BLaER1 treated with 17β-estradiol and CSF1 and Interleukin-3, amounts not matched to agents 10 nM and 100 nM (cell line): ENCODE results near the gene GRID1.

ENCODE experiments used
- H3K27ac ChIP-seq, 11 experiments: shearing (Covaris generic); formaldehyde crosslinking; 2 replicates each; pipeline ENCODE4 v1.8.1; 2022
- H3K27me3 ChIP-seq, 11 experiments: shearing (Covaris generic); formaldehyde crosslinking; 2 replicates each; pipeline ENCODE4 v1.8.1; 2022
- H3K36me3 ChIP-seq, 11 experiments: shearing (Covaris generic); formaldehyde crosslinking; 2 replicates each; pipeline ENCODE4 v1.8.1; 2022
- H3K4me1 ChIP-seq, 10 experiments: shearing (Covaris generic); formaldehyde crosslinking; 2 replicates each; pipeline ENCODE4 v1.8.1; 2022
- H3K4me2 ChIP-seq, 11 experiments: shearing (Covaris generic); formaldehyde crosslinking; 2 replicates each; pipeline ENCODE4 v1.8.1; 2022
- H3K4me3 ChIP-seq, 10 experiments: shearing (Covaris generic); formaldehyde crosslinking; 2 replicates each; pipeline ENCODE4 v1.8.1; 2022
- H3K9ac ChIP-seq, 11 experiments: shearing (Covaris generic); formaldehyde crosslinking; 2 replicates each; pipeline ENCODE4 v1.8.1; 2022
- H3K9me3 ChIP-seq, 11 experiments: shearing (Covaris generic); formaldehyde crosslinking; replicated peaks in 1 of 11; 2 replicates each; pipeline ENCODE4 v1.8.1; 2022
- H4K20me1 ChIP-seq, 11 experiments: shearing (Covaris generic); formaldehyde crosslinking; 2 replicates each; pipeline ENCODE4 v1.8.1; 2022
- Cebpa-rat ChIP-seq, 11 experiments: shearing (Covaris generic); IDR thresholded peaks; 2 replicates each; pipeline ENCODE4 v1.8.1; 2022

Gene GRID1

DNA sequence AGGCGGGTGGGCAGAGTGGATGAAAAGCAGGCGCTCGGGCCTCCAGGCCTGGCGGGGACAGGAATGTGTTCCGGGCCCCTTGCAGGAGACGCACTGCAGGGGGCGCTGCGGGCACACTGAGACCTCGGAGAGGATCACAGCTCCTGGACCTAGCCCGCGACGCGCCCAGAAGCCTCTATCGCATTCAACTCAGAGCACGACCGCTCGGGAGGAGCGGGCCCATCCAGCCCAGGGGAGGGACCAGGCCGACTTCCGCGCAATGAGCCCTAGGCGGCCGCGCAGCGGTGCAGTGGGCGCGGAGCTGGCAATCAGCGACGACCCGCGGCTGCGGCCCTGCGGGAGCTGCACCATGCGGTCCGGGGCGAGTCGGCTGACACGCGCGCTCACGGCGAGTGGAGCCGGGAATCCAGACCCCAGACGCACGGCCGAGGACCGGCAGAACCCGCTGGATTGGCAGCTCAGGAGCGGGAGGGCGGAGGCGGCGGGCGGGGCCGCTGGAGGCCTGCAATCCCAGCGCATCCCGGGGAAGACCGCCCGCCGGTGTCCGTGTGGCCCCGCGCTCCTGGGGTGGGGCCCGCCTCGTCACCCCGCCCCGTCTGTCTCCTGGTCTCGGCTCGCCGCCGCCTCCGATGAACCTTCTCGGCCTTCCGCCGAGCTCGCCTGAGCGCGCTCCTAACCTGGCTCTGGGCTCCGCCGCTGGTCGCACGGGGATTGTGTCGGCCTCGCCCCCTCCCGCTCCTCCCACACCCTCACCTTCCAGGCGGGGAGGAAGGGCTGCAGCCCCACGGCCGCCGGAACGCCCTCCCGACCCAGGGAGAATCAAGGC is 33.5 kb upstream of the GRID1 start:
- Histone ChIP-seq H3K27ac (peak overlapping the region; percentile 34 to 87 (median 78); a peak in 21 of 22 replicates), H3K4me3 (peak overlapping the region; percentile 61 to 86 (median 72)), H3K9me3 (peaks cover 0 to 6% (median 0%) of the 10 kb centered on the region in 11 experiments; a peak in 9 of 22 replicates), H3K36me3 (no peaks in the 10 kb centered on the region), H3K4me2 (peak overlapping the region; percentile 95 to 100 (median 98)), H3K27me3 (peaks cover 0 to 24% (median 0%) of the 10 kb centered on the region in 11 experiments; a peak in 6 of 22 replicates), H3K4me1 (peaks cover 10 to 46% (median 34%) of the 10 kb centered on the region in 10 experiments; a peak in 19 of 20 replicates), H4K20me1 (no peaks in the 10 kb centered on the region), H3K9ac (peak overlapping the region; percentile 73 to 88 (median 83))
- no peak for TF ChIP-seq Cebpa-rat (IDR thresholded peaks at IDR 0.05)

DNA sequence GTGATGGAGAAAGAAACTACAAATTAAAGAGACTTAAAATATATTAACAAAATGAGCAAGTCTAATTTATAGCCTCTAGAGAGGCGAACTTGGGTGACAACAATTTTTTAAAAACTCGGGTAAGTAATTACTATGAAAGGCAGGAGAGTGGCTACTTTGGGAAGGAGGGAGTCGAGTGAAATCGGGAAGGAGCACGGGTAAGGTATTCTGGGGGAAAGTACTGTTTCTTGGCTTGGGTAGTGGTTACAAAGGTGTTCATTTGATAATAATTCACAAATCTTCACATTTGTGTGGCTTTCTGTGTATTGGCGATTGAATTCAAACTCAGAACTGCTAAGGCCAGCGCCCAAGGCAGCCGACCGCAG is 32.9 kb upstream of the GRID1 start:
- Histone ChIP-seq H3K4me1 (peaks cover 10 to 46% (median 34%) of the 10 kb centered on the region in 10 experiments; a peak in 19 of 20 replicates), H3K27ac (peak overlapping the region in 6 of 11 experiments; percentile 5 to 87 (median 78); a peak in 7 of 22 replicates)

DNA sequence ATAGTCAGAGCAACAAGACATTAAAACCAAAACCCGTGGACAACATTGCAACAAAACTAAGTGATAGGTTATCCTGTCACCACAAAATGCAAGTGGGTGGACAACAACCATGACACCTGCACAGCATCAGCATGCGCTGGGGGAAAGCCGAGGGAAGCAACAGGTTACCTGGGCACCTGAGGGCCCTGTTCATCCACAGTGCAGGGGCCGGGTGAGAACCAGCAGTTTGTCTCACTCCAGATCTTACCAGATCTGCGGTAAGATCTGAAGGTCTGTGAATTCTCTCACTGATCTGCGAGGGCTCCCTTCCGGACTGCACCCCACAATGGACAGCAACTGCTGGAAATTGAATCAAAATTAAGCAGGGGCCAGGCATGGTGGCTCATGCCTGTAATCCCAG is 30.5 kb upstream of the GRID1 start:
- no peak for TF ChIP-seq Cebpa-rat (IDR thresholded peaks at IDR 0.05)
- peaks cover 0 to 13% (median 0%) of the 10 kb centered on the region in 11 experiments; a peak in 6 of 22 replicates for H3K27me3 ChIP-seq
- H3K4me1 ChIP-seq: peaks cover 8 to 46% (median 35%) of the 10 kb centered on the region in 10 experiments; a peak in 19 of 20 replicates
- H4K20me1 ChIP-seq: no peaks in the 10 kb centered on the region
- H3K27ac ChIP-seq: no peak overlapping the region
- H3K36me3 ChIP-seq: no peaks in the 10 kb centered on the region
- H3K9me3 ChIP-seq: no peaks in the 10 kb centered on the region
- no peak overlapping the region for H3K9ac ChIP-seq
- H3K4me3 ChIP-seq: no peak overlapping the region
- H3K4me2 ChIP-seq: no peak overlapping the region

More for the DNA sequence above, 32.9 kb upstream of the GRID1 start:
- H3K36me3 ChIP-seq: no peaks in the 10 kb centered on the region
- peak overlapping the region in 10 of 11 experiments; percentile 26 to 88 (median 83); a peak in 14 of 22 replicates for H3K9ac ChIP-seq
- no peaks in the 10 kb centered on the region; a peak in 1 of 22 replicates for H3K9me3 ChIP-seq
- H3K4me2 ChIP-seq: peak overlapping the region; percentile 36 to 100 (median 96); a peak in 20 of 22 replicates
- H3K4me3 ChIP-seq: peak overlapping the region in 5 of 10 experiments; percentile 68 to 86 (median 74); a peak in 6 of 20 replicates
- H4K20me1 ChIP-seq: no peaks in the 10 kb centered on the region
- H3K27me3 ChIP-seq: peaks cover 0 to 24% (median 0%) of the 10 kb centered on the region in 11 experiments; a peak in 6 of 22 replicates
- TF ChIP-seq Cebpa-rat (IDR thresholded peaks at IDR 0.05): no peak

DNA sequence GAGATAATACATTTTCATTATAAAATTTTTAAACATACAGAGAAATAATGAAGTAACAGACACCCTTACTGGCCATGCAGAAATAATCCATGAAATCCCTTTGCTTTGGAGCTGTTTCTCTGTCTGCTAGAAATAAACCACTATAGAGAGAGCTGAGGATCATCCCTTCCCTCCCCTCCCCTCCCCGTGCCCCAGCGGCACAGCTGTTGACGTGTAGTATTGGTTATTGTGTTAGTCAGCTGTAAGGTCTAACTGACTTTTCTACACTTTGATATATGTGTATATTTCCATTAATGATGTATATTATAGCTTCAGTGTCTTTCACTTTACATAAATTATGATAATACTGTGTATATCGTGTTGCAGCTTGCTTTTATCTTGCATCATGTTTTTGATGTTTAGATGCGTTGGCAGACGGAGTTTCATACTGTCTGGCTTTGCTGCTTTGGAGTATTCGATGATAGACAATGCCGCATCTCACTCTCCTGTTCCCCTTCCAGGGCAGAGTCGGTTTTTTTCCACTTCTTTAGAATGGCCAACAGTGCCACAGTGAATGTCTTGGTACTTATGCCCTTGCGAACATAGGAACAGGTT is 27.4 kb upstream of the GRID1 start:
- H3K27ac ChIP-seq: no peak overlapping the region
- TF ChIP-seq Cebpa-rat (IDR thresholded peaks at IDR 0.05): no peak
- no peaks in the 10 kb centered on the region for H4K20me1 ChIP-seq
- no peaks in the 10 kb centered on the region for H3K27me3 ChIP-seq
- H3K4me3 ChIP-seq: no peak overlapping the region
- H3K4me2 ChIP-seq: peak overlapping the region in 2 of 11 experiments; percentile 2 to 66; a peak in 1 of 22 replicates
- no peak overlapping the region for H3K9ac ChIP-seq
- no peaks in the 10 kb centered on the region for H3K36me3 ChIP-seq
- H3K4me1 ChIP-seq: peaks cover 0 to 37% (median 26%) of the 10 kb centered on the region in 10 experiments; a peak in 15 of 20 replicates
- peaks cover 0 to 8% (median 0%) of the 10 kb centered on the region in 11 experiments; a peak in 2 of 22 replicates for H3K9me3 ChIP-seq

- Histone ChIP-seq H3K4me2 (peak overlapping the region in 7 of 11 experiments; percentile 45 to 80 (median 54); a peak in 8 of 22 replicates), H3K27me3 (no peaks in the 10 kb centered on the region), H3K9me3 (peaks cover 0 to 8% (median 0%) of the 10 kb centered on the region in 11 experiments; a peak in 2 of 22 replicates), H3K27ac (no peak overlapping the region), H3K9ac (no peak overlapping the region), H3K4me3 (no peak overlapping the region), H3K36me3 (no peaks in the 10 kb centered on the region), H4K20me1 (no peaks in the 10 kb centered on the region), H3K4me1 (peaks cover 0 to 34% (median 26%) of the 10 kb centered on the region in 10 experiments; a peak in 15 of 20 replicates)
- no peak for TF ChIP-seq Cebpa-rat (IDR thresholded peaks at IDR 0.05)
Measured at GRCh38 chr10:86393362-86393761, 26.8 kb upstream of the GRID1 start.

- Histone ChIP-seq H3K9ac (peak overlapping the region in 1 of 11 experiments; percentile 24; a peak in 1 of 22 replicates), H4K20me1 (no peaks in the 10 kb centered on the region), H3K4me2 (peak overlapping the region in 9 of 11 experiments; percentile 21 to 80 (median 53); a peak in 15 of 22 replicates), H3K27me3 (no peaks in the 10 kb centered on the region), H3K4me3 (no peak overlapping the region), H3K27ac (no peak overlapping the region), H3K9me3 (peaks cover 0 to 8% (median 0%) of the 10 kb centered on the region in 11 experiments; a peak in 2 of 22 replicates), H3K36me3 (no peaks in the 10 kb centered on the region), H3K4me1 (peaks cover 0 to 33% (median 26%) of the 10 kb centered on the region in 10 experiments; a peak in 15 of 20 replicates)
- TF ChIP-seq Cebpa-rat (IDR thresholded peaks at IDR 0.05): no peak
Measured at GRCh38 chr10:86392723-86393094, 26.1 kb upstream of the GRID1 start.

- no peak for TF ChIP-seq Cebpa-rat (IDR thresholded peaks at IDR 0.05)
- H3K4me1 ChIP-seq: peaks cover 0 to 33% (median 25%) of the 10 kb centered on the region in 10 experiments; a peak in 15 of 20 replicates
- no peak overlapping the region for H3K27ac ChIP-seq
- no peaks in the 10 kb centered on the region for H4K20me1 ChIP-seq
- no peak overlapping the region; a peak in 1 of 22 replicates for H3K9ac ChIP-seq
- H3K9me3 ChIP-seq: peaks cover 0 to 8% (median 0%) of the 10 kb centered on the region in 11 experiments; a peak in 2 of 22 replicates
- no peak overlapping the region for H3K4me3 ChIP-seq
- no peaks in the 10 kb centered on the region for H3K36me3 ChIP-seq
- no peaks in the 10 kb centered on the region for H3K27me3 ChIP-seq
- peak overlapping the region in 9 of 11 experiments; percentile 21 to 80 (median 53); a peak in 17 of 22 replicates for H3K4me2 ChIP-seq
Measured at GRCh38 chr10:86391986-86392722, 25.6 kb upstream of the GRID1 start.

GRCh38 chr10:86391236-86391840 is 24.7 kb upstream of the GRID1 start:
- Histone ChIP-seq H3K36me3 (no peaks in the 10 kb centered on the region), H3K4me3 (no peak overlapping the region), H3K4me1 (peaks cover 0 to 33% (median 25%) of the 10 kb centered on the region in 10 experiments; a peak in 15 of 20 replicates), H3K4me2 (peak overlapping the region in 9 of 11 experiments; percentile 7 to 80 (median 53); a peak in 14 of 22 replicates), H3K27ac (no peak overlapping the region), H3K9ac (no peak overlapping the region), H3K27me3 (no peaks in the 10 kb centered on the region), H4K20me1 (no peaks in the 10 kb centered on the region), H3K9me3 (peaks cover 0 to 9% (median 1%) of the 10 kb centered on the region in 11 experiments; a peak in 5 of 22 replicates)
- TF ChIP-seq Cebpa-rat (IDR thresholded peaks at IDR 0.05): no peak
